GM18505 (cell line): ENCODE data around the gene CFAP20DC.
"Not testable (repeated sequence)": the region's sequence is repeated elsewhere in the genome, so short reads cannot be mapped to it uniquely, and the experiment has no call there.

Experiments
- ATAC-seq: cut with Tn5 transposase; IDR thresholded peaks from one replicate; pipeline ENCODE4 v1.9.1; 2021; ENCODE audit not compliant: unreplicated experiment
- POLR2A ChIP-seq: IDR thresholded peaks from 4 replicates; pipeline ENCODE4 v1.6.1; 2011; ENCODE audit warnings: borderline replicate concordance; ENCODE audit not compliant: insufficient read depth, insufficient read length; ENCODE audit errors: extremely low read depth

CFAP20DC gene

DNA sequence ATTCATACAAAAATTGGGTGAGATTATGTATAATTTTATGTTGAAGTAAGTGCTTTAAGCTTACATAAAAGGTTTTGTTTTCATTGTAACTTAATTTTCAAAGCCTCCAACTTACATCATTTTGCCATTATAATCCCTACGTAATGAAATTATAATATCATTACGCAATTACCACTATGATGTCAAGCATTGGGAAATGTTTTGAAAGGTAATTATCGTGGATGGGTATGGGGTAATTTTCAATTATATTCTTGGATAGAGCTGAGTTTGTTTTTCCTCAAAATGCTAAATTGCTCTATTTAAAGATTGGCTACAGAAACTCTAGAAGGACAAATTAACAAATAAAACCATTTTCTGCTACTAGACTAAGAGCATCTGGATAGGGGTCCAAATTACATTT, 303.1 kb downstream of the CFAP20DC start:
- no peak for TF ChIP-seq POLR2A
- no peak for ATAC-seq

DNA sequence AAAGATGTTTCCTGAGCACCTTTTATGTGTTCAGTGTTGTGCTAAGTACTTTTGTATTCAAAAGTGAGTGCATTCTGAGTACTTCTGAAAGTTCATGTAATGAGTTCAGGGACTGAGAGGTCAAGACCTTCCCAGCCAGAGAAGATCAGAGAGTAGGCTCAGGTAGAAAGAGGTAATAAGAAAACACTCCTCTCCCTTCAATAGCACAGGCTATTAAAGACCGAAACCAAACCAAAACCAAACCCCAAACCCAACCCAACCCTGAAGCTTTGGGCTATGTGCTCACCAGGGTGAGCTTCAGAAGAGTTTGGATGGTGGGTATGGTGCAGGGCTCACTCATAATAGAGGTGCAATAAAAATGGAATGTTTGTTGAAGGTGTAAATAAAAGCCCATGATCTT, 306.5 kb downstream of the CFAP20DC start:
- no peak for TF ChIP-seq POLR2A

DNA sequence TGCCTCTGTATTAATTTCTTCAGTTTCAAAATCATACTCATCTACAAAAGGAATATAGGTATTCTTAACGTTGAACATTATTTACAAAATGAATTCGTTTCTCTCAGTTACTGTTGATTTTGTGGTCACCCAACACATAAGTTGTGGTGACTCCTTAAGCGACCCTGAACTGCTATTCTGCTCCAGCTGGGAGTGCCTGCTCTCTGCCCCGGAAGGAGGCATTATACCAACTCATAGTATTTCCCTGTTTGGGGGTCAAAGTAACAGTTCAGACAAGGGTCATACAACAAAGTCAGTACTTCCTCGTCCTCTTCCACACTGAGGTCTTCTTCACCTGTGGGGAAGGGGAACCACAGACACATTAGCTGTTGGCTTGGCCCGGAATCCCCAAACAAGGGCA, 307.6 kb downstream of the CFAP20DC start:
- no peak for ATAC-seq

More for the DNA sequence above, 306.5 kb downstream of the CFAP20DC start:
- no peak for ATAC-seq

DNA sequence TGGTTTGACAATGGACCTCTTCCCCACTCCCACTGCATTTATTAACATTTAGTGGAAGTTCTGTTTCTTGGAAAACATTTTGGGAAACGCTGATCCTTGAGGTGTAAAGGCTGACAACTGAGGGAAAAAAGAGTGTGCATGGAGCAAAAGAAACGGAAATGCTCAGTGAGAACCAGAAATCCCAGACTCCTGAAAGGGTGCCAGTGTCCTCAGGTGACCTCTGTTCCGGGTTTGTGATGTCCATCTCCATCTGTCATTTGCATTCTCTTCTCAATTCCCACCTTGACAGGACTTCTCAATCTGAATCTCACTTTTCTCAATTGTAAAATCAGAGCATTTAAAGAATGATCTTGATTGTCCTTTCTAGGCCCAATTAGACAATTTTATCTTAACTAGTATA, 312.2 kb downstream of the CFAP20DC start:
- ATAC-seq, result no peak
- no peak for TF ChIP-seq POLR2A

More for the DNA sequence above, 307.6 kb downstream of the CFAP20DC start:
- TF ChIP-seq POLR2A, result no peak

DNA sequence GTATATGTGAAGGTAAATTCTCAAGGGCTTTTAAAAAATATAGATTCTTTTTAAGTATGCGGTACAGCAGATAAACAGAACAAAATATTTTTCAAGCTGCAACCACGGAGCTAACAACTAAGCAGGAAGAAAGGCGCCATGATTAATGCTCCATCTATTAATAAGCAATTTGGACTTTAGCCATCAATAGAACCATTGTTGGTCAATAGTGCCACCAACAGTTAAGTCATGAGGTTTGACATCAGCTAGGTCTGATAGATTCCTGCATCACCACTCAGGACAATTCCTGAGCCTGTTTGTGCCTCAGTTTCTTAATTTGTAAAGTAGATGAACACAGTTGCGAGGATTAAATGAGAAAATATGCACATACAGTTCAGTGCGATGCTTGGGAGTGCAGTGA, 318.2 kb downstream of the CFAP20DC start:
- ATAC-seq, result no peak
- no peak for TF ChIP-seq POLR2A

DNA sequence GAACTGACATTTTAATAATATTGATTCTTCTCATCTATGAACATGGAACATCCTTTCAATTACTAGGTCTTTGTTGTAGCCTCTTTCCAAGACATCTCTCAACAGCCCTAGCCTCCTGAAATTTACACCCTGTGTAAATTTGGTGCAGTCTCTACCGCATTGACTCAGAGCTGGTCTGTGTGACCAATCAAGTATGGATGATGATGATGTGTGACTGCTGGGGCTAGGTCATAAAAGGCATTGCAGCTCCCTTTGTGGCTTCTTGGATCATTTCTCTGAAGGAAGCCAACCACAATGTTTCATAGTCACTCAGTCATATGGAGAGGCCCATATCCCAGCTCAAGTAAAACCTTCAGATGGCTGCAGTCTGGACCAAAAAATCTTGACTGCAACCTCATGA, 321.1 kb downstream of the CFAP20DC start:
- no peak for TF ChIP-seq POLR2A
- no peak for ATAC-seq

DNA sequence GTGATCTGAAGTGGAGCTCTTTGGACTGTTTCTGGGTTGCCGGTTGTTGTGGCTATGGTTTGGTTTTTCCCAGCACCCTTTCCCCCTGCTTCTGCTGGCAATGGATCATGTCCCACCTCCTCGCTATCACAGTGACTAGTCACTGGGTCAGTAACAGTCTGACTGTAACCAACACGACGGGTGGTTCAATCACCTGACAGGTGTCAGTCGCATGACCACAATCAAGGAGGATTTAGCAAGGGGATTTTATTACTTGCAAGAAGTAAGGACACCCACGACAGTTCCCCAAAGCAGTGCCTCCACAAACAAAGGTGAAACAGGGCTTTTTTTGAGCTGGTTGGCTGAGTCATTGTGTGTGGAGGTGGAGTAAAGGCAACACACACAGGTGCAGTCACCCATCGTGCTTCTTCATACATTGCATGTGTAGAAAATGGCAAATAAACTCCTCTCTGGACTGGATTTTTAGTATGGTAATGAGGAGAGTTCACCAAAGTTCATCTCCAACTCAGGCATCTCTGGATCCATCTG, 324.4 kb downstream of the CFAP20DC start:
- no peak for ATAC-seq
- no peak for TF ChIP-seq POLR2A

DNA sequence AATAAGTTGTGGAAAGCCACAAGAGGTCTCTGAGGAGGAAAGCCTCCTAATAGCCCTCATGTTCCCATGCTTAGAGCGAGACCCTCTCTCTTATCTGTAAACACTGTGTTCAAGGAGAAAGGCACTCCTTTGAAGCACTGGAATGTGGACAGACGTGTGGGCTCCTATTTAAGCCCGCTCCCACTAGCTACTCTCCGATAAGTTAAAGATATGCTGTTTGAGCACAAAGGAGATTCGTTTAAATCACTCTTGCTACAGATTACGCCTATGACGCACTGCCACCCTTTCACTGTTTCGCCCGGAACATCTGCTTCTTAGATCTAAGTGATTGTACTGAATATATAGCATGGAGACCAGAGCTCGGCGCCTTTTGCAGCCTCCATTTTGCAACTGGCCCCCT, 325.5 kb downstream of the CFAP20DC start:
- TF ChIP-seq POLR2A, result no peak
- ATAC-seq, result no peak

DNA sequence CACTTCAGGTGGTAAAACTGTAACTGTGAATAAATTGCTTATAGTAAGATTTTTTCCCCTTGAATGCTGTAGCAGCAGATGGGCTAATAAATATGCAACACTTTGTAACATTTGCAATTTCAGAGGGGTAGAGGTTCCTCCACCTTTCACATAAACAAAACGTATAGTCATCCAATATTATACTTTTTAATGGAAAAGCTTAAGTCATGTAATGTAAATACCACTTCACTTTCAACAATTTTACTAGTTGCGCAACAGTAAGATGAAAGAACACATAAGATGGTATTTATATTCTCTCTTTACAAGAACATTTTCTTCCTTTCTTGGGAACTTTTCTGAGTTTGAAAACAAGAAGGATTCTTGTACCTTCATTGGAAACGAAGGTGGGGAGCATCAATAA, 326.7 kb downstream of the CFAP20DC start:
- ATAC-seq, result no peak
- TF ChIP-seq POLR2A, result no peak

DNA sequence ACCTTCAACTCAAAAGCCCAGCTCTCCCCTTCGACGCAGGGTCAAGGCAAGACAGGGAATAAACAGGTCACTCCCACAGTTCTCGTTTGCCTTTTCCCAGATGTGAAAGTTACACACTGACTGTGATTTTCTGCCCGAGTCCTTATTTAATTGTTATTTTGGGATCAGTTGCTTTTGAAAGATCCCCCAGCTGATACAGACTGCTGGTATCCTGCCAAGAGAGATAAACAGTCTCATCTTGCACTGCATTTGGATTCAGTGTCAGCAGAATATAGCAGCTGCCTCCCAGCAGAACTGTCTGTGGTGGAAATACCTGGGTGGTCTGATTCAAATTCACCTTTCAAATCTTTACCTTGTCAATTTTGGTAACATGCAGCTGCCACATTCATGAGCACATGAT, 327.3 kb downstream of the CFAP20DC start:
- no peak for TF ChIP-seq POLR2A
- ATAC-seq, result no peak

DNA sequence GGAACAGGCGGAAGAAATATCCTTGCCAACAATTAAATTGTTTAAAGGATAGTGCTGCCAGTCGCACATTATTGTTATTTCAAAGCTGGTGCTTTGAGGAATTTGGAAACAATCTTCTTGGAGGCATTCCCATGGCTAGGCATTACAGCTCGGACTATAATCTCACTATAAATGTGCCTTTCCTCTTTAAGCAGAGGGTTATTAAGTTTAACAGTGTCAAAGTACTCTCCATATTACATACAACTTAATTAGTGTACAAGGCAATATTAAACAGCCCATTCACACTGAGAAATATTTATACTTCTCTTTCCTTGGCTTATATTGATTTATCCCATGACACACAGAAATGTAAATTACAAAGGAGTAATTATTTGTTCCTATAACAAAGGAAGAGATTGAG, 329.3 kb downstream of the CFAP20DC start:
- ATAC-seq, result no peak
- TF ChIP-seq POLR2A, result no peak

DNA sequence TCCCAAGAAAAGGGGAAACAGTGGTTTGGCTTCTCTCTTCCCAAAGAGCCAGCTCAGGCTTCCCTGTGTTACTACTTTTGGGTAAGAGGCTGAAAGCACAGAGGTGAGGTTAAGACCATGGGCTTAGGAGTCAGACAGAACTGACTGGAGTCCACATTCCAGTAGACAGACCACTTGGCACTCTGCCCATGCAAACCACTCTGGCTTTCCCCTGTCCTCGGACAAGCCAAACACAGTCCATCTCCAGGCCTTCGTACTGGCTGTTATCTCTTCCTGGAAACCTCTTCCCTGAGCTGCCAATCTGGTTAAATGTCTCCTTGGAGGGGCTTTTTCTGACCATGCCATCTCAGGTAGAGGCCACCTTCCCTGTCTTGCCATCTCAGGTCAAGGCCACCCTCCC, 330.1 kb downstream of the CFAP20DC start:
- ATAC-seq, result no peak
- TF ChIP-seq POLR2A, result no peak

DNA sequence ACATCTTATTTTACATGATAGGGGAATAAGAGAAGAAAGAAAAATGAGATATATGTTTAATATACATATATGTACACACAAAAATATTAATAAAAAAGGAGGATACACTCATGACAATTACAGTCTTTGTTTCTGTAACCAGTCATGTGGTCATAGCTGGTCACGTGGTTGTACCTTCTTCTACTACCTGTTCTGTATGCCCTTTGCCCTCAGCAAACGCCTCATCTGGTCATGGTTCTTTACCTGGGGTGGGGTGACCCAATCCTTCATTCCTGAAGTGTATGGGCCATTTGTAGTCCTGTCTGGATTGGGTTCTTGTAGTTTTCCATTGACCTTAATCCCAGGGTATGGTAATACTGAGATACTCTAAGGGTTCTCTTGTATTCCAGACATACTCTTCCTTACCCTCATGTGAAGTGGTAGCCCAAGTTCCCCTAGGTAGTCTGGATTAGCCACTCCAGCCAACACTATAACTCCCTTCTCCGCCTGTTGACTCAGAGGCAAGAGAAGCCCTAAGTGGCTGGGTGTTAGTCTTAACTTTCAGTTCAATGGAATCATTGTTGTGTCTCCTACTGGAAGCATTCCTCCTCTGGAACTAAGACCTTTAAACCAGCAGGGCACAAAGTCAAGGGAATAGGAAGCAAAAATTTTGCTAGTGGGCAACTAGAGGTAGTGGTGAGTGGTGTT, 336.0 kb downstream of the CFAP20DC start:
- no peak for ATAC-seq
- no peak for TF ChIP-seq POLR2A

DNA sequence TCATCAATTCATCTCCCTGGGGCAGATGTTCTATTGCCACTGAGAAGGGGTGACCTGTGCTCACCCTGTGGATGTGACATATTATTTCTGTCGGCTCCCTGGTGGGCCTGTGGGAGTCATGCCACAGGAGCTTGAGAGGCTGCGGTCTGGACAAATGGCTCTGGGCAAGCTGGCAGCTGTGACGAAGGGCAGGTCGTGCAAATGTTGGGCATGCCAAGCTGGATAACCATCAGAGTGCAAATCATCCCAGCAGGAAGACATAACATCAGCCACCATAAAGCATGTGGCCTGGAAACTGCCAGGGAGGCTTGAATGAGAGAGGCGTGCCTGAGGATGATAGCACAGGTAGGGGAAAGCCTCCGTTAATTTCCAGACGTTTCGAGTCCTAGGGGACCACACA, 338.0 kb downstream of the CFAP20DC start:
- ATAC-seq, result no peak
- TF ChIP-seq POLR2A, result no peak

DNA sequence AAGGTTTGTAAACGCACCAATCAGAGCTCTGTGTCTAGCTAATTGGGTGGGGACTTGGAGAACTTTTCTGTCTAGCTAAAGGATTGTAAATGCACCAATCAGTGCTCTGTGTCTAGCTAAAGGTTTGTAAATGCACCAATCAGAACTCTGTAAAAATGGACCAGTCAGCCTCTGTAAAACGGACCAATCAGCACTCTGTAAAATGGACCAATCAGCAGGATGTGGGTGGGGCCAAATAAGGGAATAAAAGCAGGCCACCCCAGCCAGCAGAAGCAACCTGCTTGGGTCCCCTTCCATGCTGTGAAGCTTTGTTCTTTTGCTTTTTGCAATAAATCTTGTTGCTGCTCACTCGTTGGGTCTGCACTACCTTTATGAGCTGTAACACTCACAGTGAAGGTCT, 340.8 kb downstream of the CFAP20DC start:
- ATAC-seq, result not testable (repeated sequence)
